Trophoblast cell (in vitro differentiated cells and primary cell): Measurements from ENCODE around the gene DCP1A.

Source experiments
- DNase-seq, 2 donors: peaks; one replicate each; pipeline ENCODE4 v3.0.0-alpha.2; 2016
- H2AFZ ChIP-seq: 2 replicates; pipeline ENCODE4 v1.6.1; 2013; ENCODE audit warnings: low read length, moderate library complexity, mild to moderate bottlenecking; ENCODE audit not compliant: insufficient read depth, poor library complexity
- H2AK5ac ChIP-seq: 2 replicates; pipeline ENCODE4 v1.6.1; 2013; ENCODE audit warnings: mild to moderate bottlenecking, low read length
- H2BK120ac ChIP-seq: 2 replicates; pipeline ENCODE4 v1.6.1; 2013; ENCODE audit warnings: low read length, mild to moderate bottlenecking, moderate library complexity; ENCODE audit not compliant: insufficient read depth, poor library complexity
- H2BK12ac ChIP-seq: 2 replicates; pipeline ENCODE4 v1.6.1; 2013; ENCODE audit warnings: mild to moderate bottlenecking, low read length, moderate library complexity
- H2BK5ac ChIP-seq: 2 replicates; pipeline ENCODE4 v1.6.1; 2013; ENCODE audit warnings: low read length, low read depth, moderate library complexity, mild to moderate bottlenecking; ENCODE audit not compliant: poor library complexity
- H3K14ac ChIP-seq: 2 replicates; pipeline ENCODE4 v1.6.1; 2013; ENCODE audit warnings: mild to moderate bottlenecking, low read length
- H3K18ac ChIP-seq: 2 replicates; pipeline ENCODE4 v1.6.1; 2013; ENCODE audit warnings: mild to moderate bottlenecking, low read length
- H3K23ac ChIP-seq: 2 replicates; pipeline ENCODE4 v1.6.1; 2013; ENCODE audit warnings: low read length
- H3K27ac ChIP-seq: 2 replicates; pipeline ENCODE4 v1.5.1; 2013; ENCODE audit warnings: low read depth, mild to moderate bottlenecking, inconsistent platforms, low read length, moderate library complexity
- H3K27me3 ChIP-seq: 2 replicates; pipeline ENCODE4 v1.6.1; 2013; ENCODE audit warnings: inconsistent platforms, mild to moderate bottlenecking, low read length, moderate library complexity; ENCODE audit not compliant: insufficient read depth
- H3K36me3 ChIP-seq, 2 experiments: 1 replicate in 1 of 2; 2 replicates in 1 of 2; pipeline ENCODE4 v1.6.1; 2013; ENCODE audit warnings: low read length in 2 of 2, mild to moderate bottlenecking in 2 of 2, moderate library complexity in 1 of 2; ENCODE audit not compliant: insufficient read depth in 2 of 2, control insufficient read depth in 1 of 2
- H3K4ac ChIP-seq: 2 replicates; pipeline ENCODE4 v1.6.1; 2013; ENCODE audit warnings: low read depth, mild to moderate bottlenecking, low read length, moderate library complexity
- H3K4me1 ChIP-seq, 2 experiments: 1 replicate in 1 of 2; 2 replicates in 1 of 2; pipeline ENCODE4 v1.6.1; 2013; ENCODE audit warnings: low read length in 2 of 2, mild to moderate bottlenecking in 2 of 2, moderate library complexity in 1 of 2; ENCODE audit not compliant: insufficient read depth in 2 of 2, control insufficient read depth in 1 of 2
- H3K4me2 ChIP-seq: 2 replicates; pipeline ENCODE4 v1.6.1; 2013; ENCODE audit warnings: inconsistent platforms, mild to moderate bottlenecking, low read length, moderate library complexity
- H3K4me3 ChIP-seq: 2 replicates; pipeline ENCODE4 v1.5.1; 2013; ENCODE audit warnings: mild to moderate bottlenecking, low read depth, low read length, inconsistent platforms
- H3K79me1 ChIP-seq: one replicate; pipeline ENCODE4 v1.6.1; 2013; ENCODE audit warnings: low read length
- H3K79me2 ChIP-seq: 2 replicates; pipeline ENCODE4 v1.6.1; 2013; ENCODE audit warnings: low read length, mild to moderate bottlenecking; ENCODE audit not compliant: control insufficient read depth, insufficient read depth, poor library complexity
- H3K9ac ChIP-seq: 2 replicates; pipeline ENCODE4 v1.6.1; 2013; ENCODE audit warnings: mild to moderate bottlenecking, low read length
- H3K9me3 ChIP-seq: 2 replicates; pipeline ENCODE4 v1.6.1; 2013; ENCODE audit warnings: low read depth, mild to moderate bottlenecking, control low read depth, inconsistent platforms, low read length; ENCODE audit not compliant: insufficient read depth
- H4K12ac ChIP-seq: 2 replicates; pipeline ENCODE4 v1.6.1; 2013; ENCODE audit warnings: low read depth, mild to moderate bottlenecking, low read length, moderate library complexity
- H4K8ac ChIP-seq: 2 replicates; pipeline ENCODE4 v1.6.1; 2013; ENCODE audit warnings: low read depth, mild to moderate bottlenecking, low read length, moderate library complexity
- H4K91ac ChIP-seq: one replicate; pipeline ENCODE4 v1.6.1; 2013; ENCODE audit warnings: low read depth, mild to moderate bottlenecking, low read length, moderate library complexity
- WGBS: extraction: QIAGEN DNeasy Blood & Tissue Kit; methylation state at CpG from one replicate; pipeline ENCODE4 v1.1.7; 2013; ENCODE audit warnings: missing lambda C conversion rate; ENCODE audit not compliant: insufficient read length, insufficient coverage; ENCODE audit errors: extremely low coverage; 5-methylcytosine and 5-hydroxymethylcytosine counted together

The DCP1A gene

DNA sequence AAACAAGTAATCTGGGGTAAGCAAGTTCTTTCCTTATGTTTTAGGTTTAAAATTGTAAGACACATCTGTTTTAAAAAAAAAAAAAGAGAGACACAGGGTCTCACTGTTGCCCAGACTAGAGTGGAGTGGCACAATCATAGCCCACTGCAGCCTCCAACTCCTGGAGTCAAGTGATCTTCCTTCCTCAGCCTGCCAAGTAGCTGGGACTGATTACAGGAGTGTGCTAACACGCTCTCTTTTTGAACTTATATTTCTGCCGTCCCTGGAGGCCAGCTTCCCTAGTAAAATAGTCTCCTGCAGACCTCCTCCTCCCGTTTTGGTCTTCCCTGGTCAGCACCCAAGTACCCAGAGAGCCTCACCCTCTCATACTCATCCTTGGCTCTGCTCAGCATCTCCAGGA, 35.5 kb downstream of the DCP1A start:
- Histone ChIP-seq H2AK5ac (no peak overlapping the region), H2BK12ac (no peak overlapping the region), H3K9me3 (no peaks in the 10 kb centered on the region), H4K8ac (no peak overlapping the region), H3K18ac (no peak overlapping the region), H2BK5ac (no peak overlapping the region), H3K9ac (no peak overlapping the region), H3K4me3 (no peak overlapping the region), H3K79me2 (no peaks in the 10 kb centered on the region), H3K4me1 (no peaks in the 10 kb centered on the region), H3K4me2 (no peak overlapping the region), H3K27ac (no peak overlapping the region), H4K91ac (no peak overlapping the region), H3K4ac (no peak overlapping the region), H3K27me3 (no peaks in the 10 kb centered on the region), H2AFZ (no peak overlapping the region), H3K36me3 (peaks cover 21 to 30% of the 10 kb centered on the region in 2 experiments), H2BK120ac (no peak overlapping the region), H3K79me1 (no peaks in the 10 kb centered on the region), H4K12ac (no peak overlapping the region), H3K14ac (no peak overlapping the region), H3K23ac (no peak overlapping the region)
- no peak for DNase-seq
- WGBS = no CpG with 5 or more reads among the region's 3 CpGs

DNA sequence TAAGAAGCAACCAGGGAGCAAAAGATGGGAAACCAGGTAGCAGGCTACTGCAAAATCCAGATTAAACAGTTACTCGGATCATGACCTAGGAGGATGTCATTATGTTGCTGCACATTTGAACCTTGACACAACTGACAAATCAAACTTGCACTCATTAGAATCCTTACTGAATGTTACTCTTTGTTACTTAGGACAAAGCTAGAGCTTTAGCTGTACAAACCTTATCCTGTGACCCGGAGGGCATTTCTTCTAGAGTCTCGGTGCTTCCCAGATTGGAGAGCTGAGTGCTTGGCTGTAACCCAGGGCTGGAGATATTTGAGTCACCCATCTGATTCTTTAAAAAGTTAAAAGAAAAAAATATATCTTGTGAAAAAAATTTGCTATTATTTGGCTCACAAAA, 43.4 kb downstream of the DCP1A start:
- Histone ChIP-seq H3K9ac (no peak overlapping the region), H2BK120ac (no peak overlapping the region), H3K27me3 (no peaks in the 10 kb centered on the region), H3K14ac (no peak overlapping the region), H4K8ac (no peak overlapping the region), H3K79me2 (no peaks in the 10 kb centered on the region), H3K18ac (no peak overlapping the region), H2BK5ac (no peak overlapping the region), H3K23ac (no peak overlapping the region), H4K91ac (no peak overlapping the region), H2AK5ac (no peak overlapping the region), H4K12ac (no peak overlapping the region), H3K36me3 (peaks cover 26 to 28% of the 10 kb centered on the region in 2 experiments), H3K27ac (no peak overlapping the region), H2BK12ac (no peak overlapping the region), H3K4me3 (no peak overlapping the region), H3K79me1 (no peaks in the 10 kb centered on the region), H3K4me2 (no peak overlapping the region), H3K9me3 (no peaks in the 10 kb centered on the region), H3K4me1 (no peaks in the 10 kb centered on the region), H2AFZ (no peak overlapping the region), H3K4ac (no peak overlapping the region)
- WGBS = no CpG with 5 or more reads among the region's 3 CpGs
- DNase-seq = no peak

DNA sequence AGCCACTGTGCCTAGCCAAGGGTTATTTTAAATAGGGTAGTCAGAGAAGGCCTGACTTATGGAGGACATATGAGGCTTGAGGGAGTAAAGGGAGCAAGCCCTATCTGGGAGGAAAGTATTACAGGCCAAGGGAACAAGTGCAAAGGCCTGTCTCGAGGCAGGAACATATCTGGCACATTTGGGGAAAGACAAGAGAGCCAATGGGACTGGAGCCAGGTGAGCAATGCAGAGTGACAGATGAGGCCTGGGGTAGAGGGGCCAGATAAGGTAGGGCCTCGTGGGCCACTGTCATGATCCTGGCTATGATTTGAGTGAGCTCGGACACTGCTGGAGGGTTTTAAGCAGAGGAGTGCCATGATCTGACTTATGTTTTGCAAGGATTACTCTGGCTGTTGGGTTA, 43.8 kb downstream of the DCP1A start:
- H3K4me2 ChIP-seq = no peak overlapping the region
- H3K9ac ChIP-seq = no peak overlapping the region
- no peak overlapping the region for H3K4ac ChIP-seq
- H3K79me1 ChIP-seq = no peaks in the 10 kb centered on the region
- no peak overlapping the region for H3K23ac ChIP-seq
- no CpG with 5 or more reads among the region's 3 CpGs for WGBS
- H3K4me1 ChIP-seq = no peaks in the 10 kb centered on the region
- no peak overlapping the region for H3K27ac ChIP-seq
- H3K27me3 ChIP-seq = no peaks in the 10 kb centered on the region
- DNase-seq = no peak
- no peaks in the 10 kb centered on the region for H3K79me2 ChIP-seq
- H3K14ac ChIP-seq = no peak overlapping the region
- no peak overlapping the region for H4K8ac ChIP-seq
- H2BK12ac ChIP-seq = no peak overlapping the region
- H4K12ac ChIP-seq = no peak overlapping the region
- peaks cover 24 to 26% of the 10 kb centered on the region in 2 experiments for H3K36me3 ChIP-seq
- H2BK120ac ChIP-seq = no peak overlapping the region
- no peak overlapping the region for H2BK5ac ChIP-seq
- no peak overlapping the region for H3K18ac ChIP-seq
- no peak overlapping the region for H4K91ac ChIP-seq
- no peaks in the 10 kb centered on the region for H3K9me3 ChIP-seq
- no peak overlapping the region for H2AK5ac ChIP-seq
- no peak overlapping the region for H2AFZ ChIP-seq
- no peak overlapping the region for H3K4me3 ChIP-seq

DNA sequence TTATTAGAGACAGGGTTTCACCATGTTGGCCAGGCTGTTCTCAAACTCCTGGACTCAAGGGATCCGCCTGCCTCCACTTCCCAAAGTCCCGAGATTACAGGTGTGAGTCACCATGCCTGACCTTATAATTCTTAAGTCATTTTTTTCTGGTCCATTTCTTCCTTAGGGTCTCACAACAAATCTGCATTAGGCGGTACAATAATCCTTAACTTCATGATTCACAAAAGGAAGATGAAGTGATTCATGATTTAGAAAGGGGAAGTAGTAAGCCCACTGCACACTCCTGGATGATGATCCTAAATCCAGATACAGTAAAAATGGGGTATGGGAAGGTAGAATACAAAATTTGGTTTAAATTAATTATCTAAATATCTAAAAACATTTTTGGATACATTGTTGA, 46.5 kb downstream of the DCP1A start:
- no peak overlapping the region for H2BK5ac ChIP-seq
- WGBS = no CpG with 5 or more reads among the region's 3 CpGs

More for the DNA sequence above, 46.5 kb downstream of the DCP1A start:
- Histone ChIP-seq H2AFZ (no peak overlapping the region), H3K23ac (no peak overlapping the region), H3K36me3 (peaks cover 25 to 27% of the 10 kb centered on the region in 2 experiments), H3K4ac (no peak overlapping the region), H3K9ac (no peak overlapping the region), H3K4me1 (no peaks in the 10 kb centered on the region), H3K14ac (no peak overlapping the region), H3K18ac (no peak overlapping the region), H3K4me3 (no peak overlapping the region), H3K27ac (no peak overlapping the region), H2BK120ac (no peak overlapping the region), H3K79me2 (no peaks in the 10 kb centered on the region), H3K79me1 (no peaks in the 10 kb centered on the region), H4K91ac (no peak overlapping the region), H4K12ac (no peak overlapping the region), H2AK5ac (no peak overlapping the region), H2BK12ac (no peak overlapping the region), H3K9me3 (no peaks in the 10 kb centered on the region), H3K27me3 (no peaks in the 10 kb centered on the region), H3K4me2 (no peak overlapping the region), H4K8ac (no peak overlapping the region)
- no peak for DNase-seq
